ENCODE data around the gene A4GALT. TPM values are rescaled to one million over a fixed set of nuclear protein-coding genes. Genes with fewer than 3 reads are reported as not detected.
A peak's percentile ranks its signal among the peaks of the same experiment; 100 is the strongest.

Gene A4GALT
- total and polyA plus RNA-seq, 10 of the 15 experiments (the other 5 are each of a cell fraction or from before 2014, with no cell fraction given), result 0.04 to 3.9 (median 2.3) TPM; not detected in 1

DNA sequence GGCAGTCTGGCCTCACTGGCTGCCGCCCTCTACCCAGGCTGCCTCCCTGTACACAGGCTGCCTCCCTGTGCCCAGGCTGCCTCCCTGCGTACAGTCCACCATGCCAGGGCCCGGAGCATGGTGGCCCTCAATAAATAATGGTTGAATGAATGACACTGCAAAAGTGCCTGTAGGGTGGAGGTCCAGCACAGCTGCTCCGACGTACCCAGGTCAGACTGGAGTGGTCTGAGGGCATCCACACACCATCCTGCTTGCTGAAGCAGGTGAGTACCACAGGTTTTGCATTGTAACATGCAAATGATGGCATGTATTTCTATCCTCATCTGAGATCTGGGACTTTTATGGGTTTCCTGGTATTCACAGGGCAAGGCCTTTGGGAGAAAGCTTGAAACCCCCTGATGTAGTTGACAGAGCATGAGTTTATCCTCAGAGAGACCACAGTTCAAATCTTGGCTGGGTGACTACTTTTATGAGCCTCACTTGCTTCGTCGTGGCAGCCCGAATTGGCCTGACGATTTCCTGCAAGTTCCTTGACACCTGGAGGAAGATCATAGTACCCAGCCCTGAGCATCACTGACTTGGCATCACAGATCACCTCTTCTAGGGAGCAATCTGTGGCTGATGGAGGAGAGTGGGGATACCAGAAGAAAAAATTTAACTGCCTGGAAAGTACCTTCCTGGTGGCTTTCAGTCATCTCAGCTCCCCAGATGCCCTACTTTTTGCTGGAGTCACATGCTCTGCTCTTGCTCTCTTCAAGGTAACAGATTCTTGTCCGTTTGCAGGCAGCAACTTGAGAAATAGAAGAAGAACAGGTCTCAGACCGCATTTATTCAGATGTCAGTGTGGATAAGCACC, 55.5 kb downstream of the A4GALT start (continued):
- TF ChIP-seq ZBED1 (IDR thresholded peaks at IDR 0.05; ENCODE audit: borderline replicate concordance), result no peak

GRCh38 chr22:42661985-42662831, 58.5 kb downstream of the A4GALT start:
- Histone ChIP-seq H3K27me3 (replicated peaks in 1 of 2; ENCODE audit: control insufficient read depth in 2 of 2, insufficient read depth in 2 of 2, low read length in 1 of 2) (no peaks in the 10 kb centered on the region), H3K4me2 (ENCODE audit: control insufficient read depth, insufficient read depth) (peak overlapping the region; percentile 100), H3K27ac (ENCODE audit: control insufficient read depth, insufficient read depth) (peak overlapping the region; percentile 61), H4K20me1 (ENCODE audit: control insufficient read depth, insufficient read depth) (no peaks in the 10 kb centered on the region), H2AFZ (ENCODE audit: control insufficient read depth, low read depth, low read length) (peak overlapping the region; percentile 97), H3K4me3 (peak overlapping the region; percentile 62; the same call in 1 of the 2 replicates), H3K9me3 (replicated peaks; ENCODE audit: control insufficient read depth, insufficient read depth, low read length) (no peaks in the 10 kb centered on the region), H3K9ac (ENCODE audit: control insufficient read depth, insufficient read depth, low read length) (peak overlapping the region; percentile 77), H3K79me2 (ENCODE audit: control insufficient read depth, insufficient read depth, low read length) (no peaks in the 10 kb centered on the region), H3K36me3 (ENCODE audit: control insufficient read depth in 2 of 2, insufficient read depth in 2 of 2, low read length in 1 of 2) (no peaks in the 10 kb centered on the region), H3K4me1 (ENCODE audit: control insufficient read depth, insufficient read depth, low read length) (peaks cover 33% of the 10 kb centered on the region)
- DNase-seq (ENCODE audit: low read depth, low spot score), result no peak
- peak; percentile 74 for ATAC-seq
- ChIA-PET CTCF (interaction anchor here (0.5 to 3.5 kb wide), 15 partner anchors 13 to 206 kb away, joined by 3 to 21 read pairs (median 5); partner anchors contain the start of gene CYB5R3), SMC1A (ENCODE audit: uncharacterized antibody, unreplicated experiment) (interaction anchor here (0.9 to 2.4 kb wide), 9 partner anchors 39 to 192 kb away, joined by 3 to 7 read pairs (median 5); no protein-coding TSS in a partner anchor), POLR2A (interaction anchor here (1.2 kb wide), 2 partner anchors 90 to 109 kb away, joined by 3 read pairs; no protein-coding TSS in a partner anchor), RAD21 (ENCODE audit: unreplicated experiment) (interaction anchor here (0.6 to 2.9 kb wide), 11 partner anchors 20 to 205 kb away, joined by 3 to 15 read pairs (median 5); no protein-coding TSS in a partner anchor)
- BruUV-seq (replicated peaks), result TSS peak; percentile 66
- WGBS (ENCODE audit: insufficient coverage, insufficient replicate concordance, low lambda C conversion rate, missing lambda C conversion rate), result 6% methylated on average over 45 of the region's 68 CpGs
- FAIRE-seq, result no peak
- in situ Hi-C loops (cut with MboI), result loop anchor here (5.0 to 25.0 kb wide), 2 partner anchors 205 to 1375 kb away; no protein-coding TSS in a partner anchor
- intact Hi-C loops (cut with micrococcal nuclease; ENCODE audit: unreplicated experiment), result loop anchor here (5.0 kb wide), 2 partner anchors 105 to 430 kb away; no protein-coding TSS in a partner anchor
- TF ChIP-seq RAD21 (IDR thresholded peaks at IDR 0.05; ENCODE audit: insufficient read depth, low read depth, low read length), result peak; percentile 66
- no peak for TF ChIP-seq CREM (IDR thresholded peaks at IDR 0.05; ENCODE audit: low read depth)
- no peak for TF ChIP-seq NFYB (IDR thresholded peaks at IDR 0.05; ENCODE audit: insufficient read depth, low read depth, low read length)
- peak; percentile 63 for TF ChIP-seq GATAD2B (conservative IDR thresholded peaks at IDR 0.05; ENCODE audit: low read depth)
- TF ChIP-seq, protein P1, sequence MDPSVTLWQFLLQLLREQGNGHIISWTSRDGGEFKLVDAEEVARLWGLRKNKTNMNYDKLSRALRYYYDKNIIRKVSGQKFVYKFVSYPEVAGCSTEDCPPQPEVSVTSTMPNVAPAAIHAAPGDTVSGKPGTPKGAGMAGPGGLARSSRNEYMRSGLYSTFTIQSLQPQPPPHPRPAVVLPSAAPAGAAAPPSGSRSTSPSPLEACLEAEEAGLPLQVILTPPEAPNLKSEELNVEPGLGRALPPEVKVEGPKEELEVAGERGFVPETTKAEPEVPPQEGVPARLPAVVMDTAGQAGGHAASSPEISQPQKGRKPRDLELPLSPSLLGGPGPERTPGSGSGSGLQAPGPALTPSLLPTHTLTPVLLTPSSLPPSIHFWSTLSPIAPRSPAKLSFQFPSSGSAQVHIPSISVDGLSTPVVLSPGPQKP (IDR thresholded peaks at IDR 0.05; ENCODE audit: low read depth, low read length), result peak; percentile 47; the same call in 1 of the 2 replicates
- TF ChIP-seq, protein P2, sequence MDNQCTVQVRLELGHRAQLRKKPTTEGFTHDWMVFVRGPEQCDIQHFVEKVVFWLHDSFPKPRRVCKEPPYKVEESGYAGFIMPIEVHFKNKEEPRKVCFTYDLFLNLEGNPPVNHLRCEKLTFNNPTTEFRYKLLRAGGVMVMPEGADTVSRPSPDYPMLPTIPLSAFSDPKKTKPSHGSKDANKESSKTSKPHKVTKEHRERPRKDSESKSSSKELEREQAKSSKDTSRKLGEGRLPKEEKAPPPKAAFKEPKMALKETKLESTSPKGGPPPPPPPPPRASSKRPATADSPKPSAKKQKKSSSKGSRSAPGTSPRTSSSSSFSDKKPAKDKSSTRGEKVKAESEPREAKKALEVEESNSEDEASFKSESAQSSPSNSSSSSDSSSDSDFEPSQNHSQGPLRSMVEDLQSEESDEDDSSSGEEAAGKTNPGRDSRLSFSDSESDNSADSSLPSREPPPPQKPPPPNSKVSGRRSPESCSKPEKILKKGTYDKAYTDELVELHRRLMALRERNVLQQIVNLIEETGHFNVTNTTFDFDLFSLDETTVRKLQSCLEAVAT (IDR thresholded peaks at IDR 0.05), result 0 out of 2 replicates have a peak, but pooled peaks have one; percentile 13
- no peak for TF ChIP-seq RBBP5 (conservative IDR thresholded peaks at IDR 0.05)
- peak; percentile 9; the same call in 1 of the 2 replicates for TF ChIP-seq ZNF592 (IDR thresholded peaks at IDR 0.05)
